Measurements from ENCODE around the gene PASD1. TPM values are rescaled to one million over a fixed set of nuclear protein-coding genes. Genes with fewer than 3 reads are reported as not detected.
A peak's percentile ranks its signal among the peaks of the same experiment; 100 is the strongest.
"Not testable (repeated sequence)": the region's sequence is repeated elsewhere in the genome, so short reads cannot be mapped to it uniquely, and the experiment has no call there.

Gene PASD1
- total RNA-seq, 1 experiment from 2014 or later, result not detected

GRCh38 chrX:151609222-151609621, 45.7 kb downstream of the PASD1 start:
- no peak for DNase-seq (ENCODE audit: low spot score)

GRCh38 chrX:151621422-151621821, 57.9 kb downstream of the PASD1 start:
- no peak for DNase-seq (ENCODE audit: low spot score)

- DNase-seq (ENCODE audit: low spot score), result no peak
Observed at GRCh38 chrX:151624677-151625076, 61.2 kb downstream of the PASD1 start.

- DNase-seq (ENCODE audit: low spot score), result no peak
Observed at GRCh38 chrX:151631822-151632221, 68.3 kb downstream of the PASD1 start.

- DNase-seq (ENCODE audit: low spot score), result no peak
Observed at GRCh38 chrX:151633157-151633556, 69.7 kb downstream of the PASD1 start.

GRCh38 chrX:151634937-151635336, 71.5 kb downstream of the PASD1 start:
- DNase-seq (ENCODE audit: low spot score), result no peak

- no peak for DNase-seq (ENCODE audit: low spot score)
Observed at GRCh38 chrX:151641564-151641963, 78.1 kb downstream of the PASD1 start.

- no peak for DNase-seq (ENCODE audit: low spot score)
Observed at GRCh38 chrX:151675121-151675746, 111.8 kb downstream of the PASD1 start.

GRCh38 chrX:151676196-151676595, 112.7 kb downstream of the PASD1 start:
- DNase-seq (ENCODE audit: low spot score), result no peak

GRCh38 chrX:151679798-151680402, 116.4 kb downstream of the PASD1 start:
- DNase-seq (ENCODE audit: low spot score), result no peak

- DNase-seq (ENCODE audit: low spot score), result peak; percentile 23
Observed at GRCh38 chrX:151680805-151681204, 117.3 kb downstream of the PASD1 start.

GRCh38 chrX:151687635-151688034, 124.2 kb downstream of the PASD1 start:
- DNase-seq (ENCODE audit: low spot score), result no peak

- no peak for DNase-seq (ENCODE audit: low spot score)
Observed at GRCh38 chrX:151688695-151689094, 125.2 kb downstream of the PASD1 start.

GRCh38 chrX:151692825-151693224, 129.3 kb downstream of the PASD1 start:
- no peak for DNase-seq (ENCODE audit: low spot score)

GRCh38 chrX:151694121-151694520, 130.6 kb downstream of the PASD1 start:
- DNase-seq (ENCODE audit: low spot score), result no peak

GRCh38 chrX:151694661-151695582, 131.4 kb downstream of the PASD1 start, which contains the start of gene PRRG3:
Gene PRRG3 (plus strand): TSS chrX:151695458. CDS start chrX:151698815, 3,357 bp downstream.
- DNase-seq (ENCODE audit: low spot score), result no peak

- no peak for DNase-seq (ENCODE audit: low spot score)
Observed at GRCh38 chrX:151695583-151696340, 132.3 kb downstream of the PASD1 start.

GRCh38 chrX:151697082-151697481, 133.6 kb downstream of the PASD1 start:
- not testable (repeated sequence) for DNase-seq (ENCODE audit: low spot score)

- DNase-seq (ENCODE audit: low spot score), result peak; percentile 87
Observed at GRCh38 chrX:151697522-151697921, 134.0 kb downstream of the PASD1 start.

- DNase-seq (ENCODE audit: low spot score), result no peak
Observed at GRCh38 chrX:151698485-151698884, 135.0 kb downstream of the PASD1 start.

GRCh38 chrX:151699746-151700145, 136.3 kb downstream of the PASD1 start:
- DNase-seq (ENCODE audit: low spot score), result no peak

- DNase-seq (ENCODE audit: low spot score), result no peak
Observed at GRCh38 chrX:151700581-151700980, 137.1 kb downstream of the PASD1 start.
